Nephron progenitor cell (in vitro differentiated cells): ENCODE data around the gene PLEKHG2.

Experiments
- DNase-seq: peaks from one replicate; pipeline ENCODE4 v3.0.0; 2021
- H3K27ac Mint-ChIP-seq: 2 replicates; pipeline ENCODE4 v1.8.0; 2021; ENCODE audit warnings: mild to moderate bottlenecking, moderate library complexity, mixed read lengths
- H3K27me3 Mint-ChIP-seq: 2 replicates; pipeline ENCODE4 v1.8.0; 2021; ENCODE audit warnings: mild to moderate bottlenecking, low read depth, mixed read lengths; ENCODE audit not compliant: poor library complexity
- H3K36me3 Mint-ChIP-seq: 2 replicates; pipeline ENCODE4 v1.8.0; 2021; ENCODE audit warnings: low read depth, mixed read lengths
- H3K4me1 Mint-ChIP-seq: 2 replicates; pipeline ENCODE4 v1.8.0; 2021; ENCODE audit warnings: mixed read lengths
- H3K4me3 Mint-ChIP-seq: 2 replicates; pipeline ENCODE4 v1.8.0; 2021; ENCODE audit warnings: mild to moderate bottlenecking, moderate library complexity, mixed read lengths
- H3K9me3 Mint-ChIP-seq: 2 replicates; pipeline ENCODE4 v1.8.0; 2021; ENCODE audit warnings: mild to moderate bottlenecking, moderate library complexity, mixed read lengths
- TF ChIP-seq, protein P1 (sequence below): fragments of 200-600 bp; sonication (generic); IDR thresholded peaks from 2 replicates; pipeline ENCODE4 v1.5.0; 2021; ENCODE audit warnings: antibody characterized with exemption

Gene PLEKHG2

DNA sequence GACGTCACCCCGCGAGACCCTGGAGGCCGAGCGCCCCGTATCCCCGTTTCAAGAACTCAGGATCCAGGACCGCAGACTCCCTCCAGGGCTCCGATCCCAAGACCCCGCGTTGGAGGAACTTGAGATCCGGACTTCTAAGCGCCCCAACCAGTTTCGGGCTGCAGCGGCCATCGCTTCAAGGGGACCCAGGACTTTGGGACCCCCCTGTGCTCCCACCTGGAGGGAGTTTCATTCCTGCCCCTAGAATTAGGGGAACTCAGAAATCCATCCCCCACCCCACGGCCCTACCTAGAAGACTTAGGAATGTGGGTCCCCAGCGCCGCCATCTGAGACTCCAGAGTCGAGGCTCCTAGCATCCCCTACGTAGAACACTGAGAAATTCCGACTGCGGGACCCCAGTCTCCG is 400 bp downstream of the PLEKHG2 start:
- Mint-ChIP-seq H3K27me3 (peaks cover 6% of the 10 kb centered on the region), H3K4me1 (peaks cover 65% of the 10 kb centered on the region), H3K27ac (peak overlapping the region; percentile 74), H3K4me3 (peak overlapping the region; percentile 98), H3K9me3 (no peaks in the 10 kb centered on the region), H3K36me3 (peaks cover 13% of the 10 kb centered on the region)
- TF ChIP-seq, protein P1, sequence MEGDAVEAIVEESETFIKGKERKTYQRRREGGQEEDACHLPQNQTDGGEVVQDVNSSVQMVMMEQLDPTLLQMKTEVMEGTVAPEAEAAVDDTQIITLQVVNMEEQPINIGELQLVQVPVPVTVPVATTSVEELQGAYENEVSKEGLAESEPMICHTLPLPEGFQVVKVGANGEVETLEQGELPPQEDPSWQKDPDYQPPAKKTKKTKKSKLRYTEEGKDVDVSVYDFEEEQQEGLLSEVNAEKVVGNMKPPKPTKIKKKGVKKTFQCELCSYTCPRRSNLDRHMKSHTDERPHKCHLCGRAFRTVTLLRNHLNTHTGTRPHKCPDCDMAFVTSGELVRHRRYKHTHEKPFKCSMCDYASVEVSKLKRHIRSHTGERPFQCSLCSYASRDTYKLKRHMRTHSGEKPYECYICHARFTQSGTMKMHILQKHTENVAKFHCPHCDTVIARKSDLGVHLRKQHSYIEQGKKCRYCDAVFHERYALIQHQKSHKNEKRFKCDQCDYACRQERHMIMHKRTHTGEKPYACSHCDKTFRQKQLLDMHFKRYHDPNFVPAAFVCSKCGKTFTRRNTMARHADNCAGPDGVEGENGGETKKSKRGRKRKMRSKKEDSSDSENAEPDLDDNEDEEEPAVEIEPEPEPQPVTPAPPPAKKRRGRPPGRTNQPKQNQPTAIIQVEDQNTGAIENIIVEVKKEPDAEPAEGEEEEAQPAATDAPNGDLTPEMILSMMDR: peak; percentile 80
- DNase-seq: no peak

DNA sequence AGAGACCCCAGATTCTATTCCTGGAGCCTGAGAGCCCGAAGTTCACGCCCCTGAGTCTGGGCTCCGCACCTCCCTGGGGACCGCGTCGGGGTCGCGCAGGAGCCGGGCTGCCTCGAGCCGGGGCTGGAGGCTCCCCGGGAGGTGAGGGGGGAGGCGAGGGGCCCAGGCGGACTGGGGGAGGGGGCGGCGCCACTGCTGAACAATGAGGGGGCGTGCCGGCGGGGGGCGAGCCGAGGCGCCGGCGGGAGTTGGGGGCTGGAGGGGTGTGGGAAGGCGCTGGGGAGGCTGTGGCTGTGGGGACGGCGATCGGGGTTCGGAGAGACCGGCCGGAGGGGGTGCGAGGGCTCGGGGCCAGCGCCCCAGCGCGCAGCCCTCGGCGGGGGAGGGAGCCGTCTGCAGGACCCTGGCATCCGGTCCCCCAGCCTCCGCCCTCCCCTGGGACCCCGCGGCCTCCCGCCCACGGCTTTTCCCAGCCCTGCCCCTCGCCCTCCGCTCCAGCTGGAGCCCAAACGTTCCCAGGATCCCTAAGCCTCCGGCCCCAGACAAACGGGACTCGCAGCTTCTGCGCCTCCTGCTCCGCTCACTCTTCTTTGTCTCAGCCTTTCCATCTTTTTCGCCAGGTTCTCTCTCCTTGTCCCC is 922 bp downstream of the PLEKHG2 start:
- TF ChIP-seq, protein P1: no peak
- Mint-ChIP-seq H3K4me1 (peaks cover 60% of the 10 kb centered on the region), H3K27ac (peak overlapping the region; percentile 95), H3K27me3 (peaks cover 5% of the 10 kb centered on the region), H3K36me3 (peaks cover 16% of the 10 kb centered on the region), H3K4me3 (peak overlapping the region; percentile 98), H3K9me3 (no peaks in the 10 kb centered on the region)
- DNase-seq: peak; percentile 86

DNA sequence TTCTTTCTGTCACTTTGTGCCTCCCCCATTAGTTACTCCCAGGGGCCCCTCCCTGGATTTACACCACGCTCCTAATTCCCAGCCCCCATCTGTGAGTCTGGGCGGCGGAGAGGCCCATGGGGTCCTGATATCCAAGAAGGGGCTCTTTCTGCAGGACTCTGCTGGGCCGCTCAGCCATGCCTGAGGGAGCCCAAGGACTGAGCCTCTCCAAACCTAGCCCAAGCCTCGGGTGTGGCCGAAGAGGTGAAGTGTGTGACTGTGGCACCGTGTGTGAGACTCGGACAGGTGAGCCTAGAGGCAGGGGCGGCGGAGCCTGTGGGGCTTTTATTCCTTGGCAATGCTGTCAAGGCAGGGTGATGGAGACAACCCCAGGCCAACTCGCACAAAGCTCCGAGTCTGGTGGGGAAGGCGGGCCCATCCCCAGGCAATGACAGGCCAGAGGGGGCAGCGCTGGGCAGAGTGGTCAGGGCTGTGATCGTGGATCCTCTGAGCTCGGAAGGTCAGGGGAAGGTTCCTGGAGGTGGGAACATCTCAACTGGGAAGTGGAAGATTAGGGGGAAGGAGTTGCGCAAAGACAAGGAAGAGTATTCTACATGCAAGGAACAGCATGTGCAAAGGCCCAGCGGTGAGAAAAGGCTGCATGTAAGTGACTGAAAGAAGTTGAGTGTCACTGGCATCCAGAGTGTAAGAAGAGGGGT is 1.6 kb downstream of the PLEKHG2 start:
- peaks cover 23% of the 10 kb centered on the region for H3K36me3 Mint-ChIP-seq
- H3K9me3 Mint-ChIP-seq: no peaks in the 10 kb centered on the region
- DNase-seq: peak; percentile 53
- H3K27ac Mint-ChIP-seq: peak overlapping the region; percentile 95
- H3K27me3 Mint-ChIP-seq: no peaks in the 10 kb centered on the region
- H3K4me3 Mint-ChIP-seq: peak overlapping the region; percentile 98
- TF ChIP-seq, protein P1: no peak
- H3K4me1 Mint-ChIP-seq: peaks cover 53% of the 10 kb centered on the region

DNA sequence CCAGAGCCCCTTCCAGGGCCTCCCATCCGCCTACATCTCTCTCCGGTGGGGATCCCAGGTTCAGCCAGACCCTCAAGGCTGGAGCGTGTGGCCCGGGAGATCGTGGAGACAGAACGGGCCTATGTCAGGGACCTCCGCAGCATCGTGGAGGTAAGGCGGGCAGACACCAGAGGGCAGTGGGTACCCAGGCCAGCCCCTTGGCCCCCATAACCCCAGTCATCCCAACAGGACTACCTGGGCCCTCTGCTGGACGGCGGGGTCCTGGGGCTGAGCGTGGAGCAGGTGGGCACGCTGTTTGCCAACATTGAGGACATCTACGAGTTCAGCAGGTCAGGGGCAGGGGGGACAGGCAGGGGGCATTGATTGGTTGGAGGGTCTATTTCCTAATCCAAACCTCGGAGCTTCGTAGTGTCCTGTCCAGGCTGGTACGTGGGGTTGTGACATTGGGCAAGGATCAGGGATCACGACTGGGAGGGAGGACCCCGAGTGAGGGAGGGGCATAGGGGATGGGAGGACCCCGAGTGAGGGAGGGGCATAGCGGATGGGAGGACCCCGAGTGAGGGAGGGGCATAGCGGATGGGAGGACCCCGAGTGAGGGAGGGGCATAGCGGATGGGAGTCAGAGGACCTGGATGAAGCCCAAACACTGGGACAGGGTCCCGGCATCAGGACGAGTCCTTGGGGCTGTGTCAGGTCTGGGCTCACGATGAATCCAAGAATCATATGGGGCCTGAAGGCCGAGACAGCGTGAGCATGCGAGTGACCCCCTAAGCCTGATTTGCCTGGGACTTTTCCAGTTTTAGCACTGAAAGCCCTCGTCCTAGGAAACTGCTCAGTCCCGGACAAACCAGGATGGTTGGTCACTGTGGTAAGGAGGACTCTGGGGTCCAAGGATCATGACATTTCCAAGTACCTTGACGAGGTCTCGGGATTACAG is 2.9 kb downstream of the PLEKHG2 start:
- TF ChIP-seq, protein P1: no peak
- no peak overlapping the region for H3K27ac Mint-ChIP-seq

DNA sequence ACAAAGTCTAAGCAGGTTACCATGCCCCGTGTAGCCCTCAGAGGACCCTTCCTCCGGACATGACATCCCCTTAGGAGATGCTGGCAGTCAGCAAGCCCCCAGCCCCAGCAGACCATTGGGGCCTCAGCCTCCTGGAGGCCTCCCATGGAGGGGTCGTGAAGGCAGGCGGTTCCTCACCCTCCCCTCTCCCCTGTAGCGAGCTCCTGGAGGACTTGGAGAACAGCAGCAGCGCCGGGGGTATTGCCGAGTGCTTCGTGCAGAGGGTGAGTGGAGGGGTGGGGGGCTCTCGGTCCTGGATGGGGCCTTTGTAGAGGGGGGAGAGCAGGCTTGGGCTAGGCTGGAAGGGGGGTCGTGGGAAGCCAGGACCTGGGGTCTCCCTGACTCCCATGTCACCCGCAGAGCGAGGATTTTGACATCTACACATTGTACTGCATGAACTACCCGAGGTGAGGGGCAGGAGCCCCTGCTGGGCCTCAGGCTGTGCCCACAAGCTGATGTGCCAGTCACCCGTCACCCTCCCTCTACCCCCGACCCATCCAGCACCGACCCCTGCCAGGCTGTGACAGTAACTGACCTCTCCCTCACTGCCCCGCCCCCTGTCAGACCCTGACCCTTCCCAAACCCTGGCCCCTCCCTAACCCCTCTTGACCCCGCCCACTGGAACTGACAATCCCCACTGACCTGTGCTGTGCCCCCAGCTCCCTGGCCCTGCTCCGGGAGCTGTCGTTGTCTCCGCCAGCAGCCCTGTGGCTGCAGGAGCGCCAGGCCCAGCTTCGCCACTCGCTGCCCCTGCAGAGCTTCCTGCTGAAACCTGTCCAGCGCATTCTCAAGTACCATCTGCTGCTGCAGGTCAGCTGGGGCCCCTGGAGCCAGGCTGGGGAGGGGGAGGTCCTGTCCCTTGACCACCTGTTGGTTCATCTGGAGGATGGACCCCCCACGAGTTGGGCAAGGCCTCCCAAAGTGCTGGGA is 4.0 kb downstream of the PLEKHG2 start:
- H3K9me3 Mint-ChIP-seq: no peaks in the 10 kb centered on the region
- no peak overlapping the region for H3K4me3 Mint-ChIP-seq
- H3K36me3 Mint-ChIP-seq: peaks cover 34% of the 10 kb centered on the region
- H3K27me3 Mint-ChIP-seq: no peaks in the 10 kb centered on the region
- H3K27ac Mint-ChIP-seq: no peak overlapping the region
- H3K4me1 Mint-ChIP-seq: peaks cover 36% of the 10 kb centered on the region
- TF ChIP-seq, protein P1: no peak
- no peak for DNase-seq

More for the DNA sequence above, 2.9 kb downstream of the PLEKHG2 start:
- peaks cover 47% of the 10 kb centered on the region for H3K4me1 Mint-ChIP-seq
- no peak for DNase-seq
- H3K27me3 Mint-ChIP-seq: no peaks in the 10 kb centered on the region
- peaks cover 29% of the 10 kb centered on the region for H3K36me3 Mint-ChIP-seq
- H3K4me3 Mint-ChIP-seq: peak overlapping the region; percentile 72
- no peaks in the 10 kb centered on the region for H3K9me3 Mint-ChIP-seq
